A549 treated with ZK216348 at 1 μM for 4 hours (cell line): ENCODE data around the gene XPA. TPM values are rescaled to one million over a fixed set of nuclear protein-coding genes. Genes with fewer than 3 reads are reported as not detected.

Experiments used
- total RNA-seq: library from RNA; stranded (reverse); fragments of 200-300 nt; extraction: Qiagen RNA extraction; gene quantifications from 5 replicates; pipeline ENCODE4 v1.2.3, GENCODE V29; 2022; ENCODE audit warnings: low read depth

Gene XPA
- 12.9 to 16.2 TPM (median 13.8 TPM) in 5 replicates for total RNA-seq

DNA sequence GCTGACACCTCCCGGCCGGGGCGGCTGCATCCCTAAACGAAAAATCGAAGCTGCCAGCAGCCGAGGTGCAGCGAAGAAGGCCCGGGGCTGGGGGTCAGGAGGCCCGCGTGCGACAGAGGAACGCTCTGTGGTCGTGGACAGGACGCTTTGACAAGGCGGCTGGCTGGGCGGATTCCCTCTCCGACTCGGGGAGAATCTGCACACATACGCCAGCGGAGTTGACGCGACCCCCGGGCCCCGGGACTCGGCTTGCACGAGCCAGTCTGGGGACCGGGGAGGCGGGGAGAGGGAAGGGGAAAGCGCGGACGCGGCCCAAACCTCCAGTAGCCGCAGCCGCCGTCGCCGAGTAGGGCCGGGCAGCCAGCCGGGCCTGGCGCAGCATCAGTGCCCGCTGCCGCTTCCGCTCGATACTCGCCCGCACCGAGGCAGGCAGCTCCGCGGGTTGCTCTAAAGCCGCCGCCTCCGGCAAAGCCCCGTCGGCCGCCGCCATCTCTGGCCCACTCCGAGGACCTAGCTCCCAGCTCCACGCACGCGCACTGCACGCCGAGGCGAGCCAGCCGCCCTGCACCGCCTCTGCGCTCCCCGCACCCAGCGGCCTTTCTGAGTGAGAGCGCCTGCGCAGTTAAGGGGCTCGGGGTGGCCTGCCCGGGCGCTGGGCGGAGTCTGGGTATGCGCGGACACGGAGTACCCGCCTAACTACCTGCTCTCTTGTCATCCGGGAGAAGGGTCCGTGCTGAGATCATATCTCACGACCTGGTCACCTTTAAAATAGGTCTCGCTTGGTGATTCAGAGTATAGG is at the start of gene XPA:
TSS of gene XPA (minus strand) at position 538 of the 799 bp plus-strand sequence. CDS start at position 490, 48 bp downstream.

DNA sequence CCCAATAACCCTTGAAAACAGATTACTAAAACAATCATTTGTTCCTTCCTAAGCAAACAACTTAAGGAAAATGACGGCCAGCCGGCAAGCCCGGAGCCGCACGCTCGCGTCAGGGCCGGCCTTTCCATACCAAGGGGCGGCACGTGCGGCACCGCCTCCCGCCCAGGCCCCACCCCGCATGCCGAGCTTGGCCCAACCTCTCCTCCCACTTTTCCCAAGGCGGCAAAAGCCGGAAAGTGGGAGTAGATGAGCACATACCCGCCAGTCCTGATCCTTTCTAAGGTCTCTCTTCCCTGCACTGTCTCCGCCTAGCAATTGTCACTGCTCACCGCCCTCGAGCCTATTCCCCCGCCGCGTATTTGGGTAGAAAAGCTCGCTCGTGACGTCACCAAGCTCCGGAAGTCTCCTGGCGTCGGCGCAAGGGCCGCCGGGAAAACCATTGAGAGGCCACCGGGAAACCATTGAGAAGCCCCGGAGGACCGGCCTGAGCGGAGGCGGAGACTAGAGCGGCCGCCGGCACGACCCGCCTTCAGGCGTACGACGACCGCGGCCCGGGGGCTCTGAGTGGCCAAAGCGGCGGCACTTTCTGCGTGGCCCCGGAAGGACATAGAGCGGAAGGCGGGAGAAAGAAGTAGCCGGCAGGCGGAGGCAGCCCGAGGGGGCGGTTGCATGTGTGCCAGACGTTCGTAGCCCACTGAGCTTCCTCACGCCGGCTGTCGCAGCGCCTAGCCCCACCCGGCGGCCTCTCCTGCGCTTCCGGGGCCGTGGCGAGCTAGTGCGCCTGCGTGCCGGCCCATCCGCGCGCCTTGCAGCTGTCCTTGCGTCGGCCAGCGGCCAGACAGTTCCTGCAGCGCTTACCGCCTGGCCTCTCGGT is 63.9 kb downstream of the XPA start, which contains the start of the genes NCBP1 and TSTD2:
TSS of gene NCBP1 (plus strand) at position 837 of the 874 bp plus-strand sequence. CDS start 61 bp downstream, outside the sequence.
TSS of gene TSTD2 (minus strand) at position 384 of the 874 bp plus-strand sequence. CDS start 5,806 bp downstream, outside the sequence.

Other genes starting within 250 kb of the XPA start
- gene TMOD1, start 195.7 kb downstream of the XPA start, total RNA-seq, result 1.7 to 2.9 TPM (median 2.3 TPM) in 5 replicates
- 7.6 to 11.6 TPM (median 11.1 TPM) in 5 replicates for gene TSTD2, start 64.0 kb downstream of the XPA start, total RNA-seq
- gene NCBP1, start 63.5 kb downstream of the XPA start, total RNA-seq, result 23.7 to 31.7 TPM (median 26.5 TPM) in 5 replicates
- 2.9 to 4.5 TPM (median 4.3 TPM) in 5 replicates for gene FOXE1, start 155.9 kb upstream of the XPA start, total RNA-seq
- gene TRMO, start 225.2 kb upstream of the XPA start, total RNA-seq, result 10.4 to 15.8 TPM (median 11.2 TPM) in 5 replicates
- gene HEMGN, start 240.8 kb upstream of the XPA start, total RNA-seq, result not detected in 5 replicates